WTC11 (cell line): ENCODE results near the gene WSCD2. TPM values are rescaled to one million over a fixed set of nuclear protein-coding genes. Genes with fewer than 3 reads are reported as not detected.

ENCODE experiments used
- ATAC-seq: fragments of 200-7000 bp; cut with Tn5 transposase; 2 replicates; pipeline ENCODE4 v1.10.0; 2021; ENCODE audit warnings: mild to moderate bottlenecking, moderate library complexity
- CTCF ChIA-PET: fragments of 300-600 bp; sonication (Branson Sonifier 250); formaldehyde crosslinking; loops from one replicate; lab custom pipeline; 2021; ENCODE audit warnings: antibody characterized with exemption; lab: Charles Lee
- POLR2A ChIA-PET: fragments of 350-600 bp; sonication (Branson Sonifier 250); formaldehyde crosslinking; loops from one replicate; lab custom pipeline; 2021; ENCODE audit warnings: antibody characterized with exemption; lab: Charles Lee
- DNase-seq: peaks from one replicate; pipeline ENCODE4 v3.0.0; 2021; ENCODE audit warnings: low spot score
- H3K27ac Mint-ChIP-seq: 2 replicates; pipeline ENCODE4 v1.8.0; 2021; ENCODE audit warnings: mixed read lengths
- H3K27me3 Mint-ChIP-seq: 2 replicates; pipeline ENCODE4 v1.8.0; 2021; ENCODE audit warnings: low read depth, mild to moderate bottlenecking, moderate library complexity, mixed read lengths
- H3K36me3 Mint-ChIP-seq: 2 replicates; pipeline ENCODE4 v1.8.0; 2021; ENCODE audit warnings: mixed read lengths
- H3K4me1 Mint-ChIP-seq: 2 replicates; pipeline ENCODE4 v1.8.0; 2022; ENCODE audit warnings: mixed read lengths
- H3K4me3 Mint-ChIP-seq: 2 replicates; pipeline ENCODE4 v1.8.0; 2021; ENCODE audit warnings: mild to moderate bottlenecking, moderate library complexity, mixed read lengths
- H3K9me3 Mint-ChIP-seq: 2 replicates; pipeline ENCODE4 v1.8.0; 2021; ENCODE audit warnings: mixed read lengths
- ARID4B ChIP-seq: sonication (generic); formaldehyde crosslinking; IDR thresholded peaks from 2 replicates; pipeline ENCODE4 v1.8.0; 2023; ENCODE audit warnings: missing genetic modification reagents, mild to moderate bottlenecking, borderline replicate concordance
- ATF1 ChIP-seq: sonication (generic); formaldehyde crosslinking; IDR thresholded peaks from 2 replicates; pipeline ENCODE4 v1.8.1; 2023; ENCODE audit warnings: mild to moderate bottlenecking, moderate library complexity, missing genetic modification reagents
- CREB1 ChIP-seq: sonication (generic); formaldehyde crosslinking; IDR thresholded peaks from 2 replicates; pipeline ENCODE4 v1.8.0; 2023; ENCODE audit warnings: mild to moderate bottlenecking, missing genetic modification reagents
- ELF4 ChIP-seq: sonication (generic); formaldehyde crosslinking; IDR thresholded peaks from 2 replicates; pipeline ENCODE4 v1.8.1; 2022; ENCODE audit warnings: low read depth, mild to moderate bottlenecking, moderate library complexity, missing genetic modification reagents
- FOXP4 ChIP-seq: sonication (generic); formaldehyde crosslinking; IDR thresholded peaks from 2 replicates; pipeline ENCODE4 v1.8.0; 2022; ENCODE audit warnings: mild to moderate bottlenecking, missing genetic modification reagents
- GTF2I ChIP-seq: fragments of 250-450 bp; sonication (Bioruptor Pico); conservative IDR thresholded peaks from 2 replicates; pipeline ENCODE4 v1.4.0; 2021; ENCODE audit warnings: mild to moderate bottlenecking
- KAT7 ChIP-seq: sonication (generic); formaldehyde crosslinking; IDR thresholded peaks from 2 replicates; pipeline ENCODE4 v1.8.1; 2023; ENCODE audit warnings: missing genetic modification reagents, mild to moderate bottlenecking, borderline replicate concordance
- NR1H2 ChIP-seq: sonication (generic); formaldehyde crosslinking; IDR thresholded peaks from 2 replicates; pipeline ENCODE4 v1.9.0; 2021; ENCODE audit warnings: mild to moderate bottlenecking, moderate library complexity, missing genetic modification reagents
- NR3C1 ChIP-seq: sonication (generic); formaldehyde crosslinking; conservative IDR thresholded peaks from 2 replicates; pipeline ENCODE4 v1.8.1; 2023; ENCODE audit warnings: low read depth, mild to moderate bottlenecking, missing genetic modification reagents
- TEAD1 ChIP-seq: sonication (generic); formaldehyde crosslinking; IDR thresholded peaks from 2 replicates; pipeline ENCODE4 v1.8.0; 2022; ENCODE audit warnings: mild to moderate bottlenecking, missing genetic modification reagents
- USF2 ChIP-seq: sonication (generic); formaldehyde crosslinking; IDR thresholded peaks from 2 replicates; pipeline ENCODE4 v1.8.1; 2023; ENCODE audit warnings: mild to moderate bottlenecking, missing genetic modification reagents, moderate library complexity
- ZNF671 ChIP-seq: fragments of 250-450 bp; sonication (Bioruptor Pico); IDR thresholded peaks from 2 replicates; pipeline ENCODE4 v1.8.0; 2021; ENCODE audit warnings: mild to moderate bottlenecking
- total RNA-seq: library from RNA; stranded (reverse); gene quantifications from 3 replicates; pipeline ENCODE4 v1.2.3, GENCODE V29; 2021
- TF ChIP-seq, protein P1 (sequence below): sonication (generic); formaldehyde crosslinking; IDR thresholded peaks from 2 replicates; pipeline ENCODE4 v1.8.1; 2022; ENCODE audit warnings: mild to moderate bottlenecking, missing genetic modification reagents, moderate library complexity, borderline replicate concordance
- TF ChIP-seq, protein P2 (sequence below): sonication (generic); formaldehyde crosslinking; conservative IDR thresholded peaks from 2 replicates; pipeline ENCODE4 v1.8.1; 2023; ENCODE audit warnings: mild to moderate bottlenecking, low read depth, missing genetic modification reagents, moderate library complexity

The WSCD2 gene
- total RNA-seq, 1 experiment from 2014 or later: 1.1 TPM

DNA sequence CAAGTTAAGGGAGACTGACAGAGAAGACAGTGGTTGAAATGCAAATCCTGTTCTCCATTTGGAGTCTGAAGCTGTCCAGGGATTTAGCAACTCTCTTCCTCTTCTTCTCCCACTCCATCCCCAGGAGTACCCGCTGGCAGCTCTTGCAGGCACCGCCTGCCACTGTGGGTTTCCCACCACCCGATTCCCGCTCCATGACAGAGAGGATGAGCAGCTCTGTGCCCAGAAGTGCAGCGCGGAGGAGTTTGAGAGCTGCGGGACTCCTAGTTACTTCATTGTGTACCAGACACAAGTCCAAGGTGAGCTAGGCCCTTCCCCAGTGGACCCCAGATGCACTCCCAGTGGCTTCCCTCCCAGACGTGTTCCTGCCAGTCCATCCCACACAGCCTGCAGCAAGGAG lies 97.8 kb downstream of the WSCD2 start (continued):
- TF ChIP-seq FOXP4 (CRISPR knock-in tag) (no peak), TEAD1 (CRISPR knock-in tag) (no peak), KAT7 (CRISPR knock-in tag) (no peak), NR3C1 (CRISPR knock-in tag) (no peak)

GRCh38 chr12:108228746-108229145 lies 99.7 kb downstream of the WSCD2 start:
- TF ChIP-seq GTF2I (CRISPR knock-in tag) (no peak), ZNF671 (no peak)
- TF ChIP-seq, all 79 proteins: peak for 0
- Mint-ChIP-seq H3K36me3 (no peaks in the 10 kb centered on the region), H3K4me1 (peaks cover 14% of the 10 kb centered on the region), H3K27me3 (no peaks in the 10 kb centered on the region; the same call in 1 of the 2 replicates), H3K9me3 (peaks cover 3% of the 10 kb centered on the region; the same call in 1 of the 2 replicates), H3K4me3 (no peak overlapping the region), H3K27ac (no peak overlapping the region)
- CTCF ChIA-PET: interaction anchor here (1.3 kb wide), 1 partner anchor 9 kb away, joined by 4 read pairs; no protein-coding TSS in a partner anchor
- POLR2A ChIA-PET: no interaction called here
- ATAC-seq (no peak), DNase-seq (no peak)

- ChIA-PET POLR2A (no interaction called here), CTCF (interaction anchor here (0.8 to 1.6 kb wide), 14 partner anchors 9 to 281 kb away, joined by 3 to 5 read pairs (median 3); no protein-coding TSS in a partner anchor)
- no peak overlapping the region for H3K27ac Mint-ChIP-seq
- TF ChIP-seq ARID4B: no peak
- no peak for TF ChIP-seq NR1H2 (CRISPR knock-in tag)
- TF ChIP-seq, protein P1, sequence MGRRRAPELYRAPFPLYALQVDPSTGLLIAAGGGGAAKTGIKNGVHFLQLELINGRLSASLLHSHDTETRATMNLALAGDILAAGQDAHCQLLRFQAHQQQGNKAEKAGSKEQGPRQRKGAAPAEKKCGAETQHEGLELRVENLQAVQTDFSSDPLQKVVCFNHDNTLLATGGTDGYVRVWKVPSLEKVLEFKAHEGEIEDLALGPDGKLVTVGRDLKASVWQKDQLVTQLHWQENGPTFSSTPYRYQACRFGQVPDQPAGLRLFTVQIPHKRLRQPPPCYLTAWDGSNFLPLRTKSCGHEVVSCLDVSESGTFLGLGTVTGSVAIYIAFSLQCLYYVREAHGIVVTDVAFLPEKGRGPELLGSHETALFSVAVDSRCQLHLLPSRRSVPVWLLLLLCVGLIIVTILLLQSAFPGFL (CRISPR knock-in tag): no peak
- TF ChIP-seq ATF1 (CRISPR knock-in tag): no peak
- no peak for TF ChIP-seq KAT7 (CRISPR knock-in tag)
- no peak for TF ChIP-seq USF2 (CRISPR knock-in tag)
- TF ChIP-seq, protein P2, sequence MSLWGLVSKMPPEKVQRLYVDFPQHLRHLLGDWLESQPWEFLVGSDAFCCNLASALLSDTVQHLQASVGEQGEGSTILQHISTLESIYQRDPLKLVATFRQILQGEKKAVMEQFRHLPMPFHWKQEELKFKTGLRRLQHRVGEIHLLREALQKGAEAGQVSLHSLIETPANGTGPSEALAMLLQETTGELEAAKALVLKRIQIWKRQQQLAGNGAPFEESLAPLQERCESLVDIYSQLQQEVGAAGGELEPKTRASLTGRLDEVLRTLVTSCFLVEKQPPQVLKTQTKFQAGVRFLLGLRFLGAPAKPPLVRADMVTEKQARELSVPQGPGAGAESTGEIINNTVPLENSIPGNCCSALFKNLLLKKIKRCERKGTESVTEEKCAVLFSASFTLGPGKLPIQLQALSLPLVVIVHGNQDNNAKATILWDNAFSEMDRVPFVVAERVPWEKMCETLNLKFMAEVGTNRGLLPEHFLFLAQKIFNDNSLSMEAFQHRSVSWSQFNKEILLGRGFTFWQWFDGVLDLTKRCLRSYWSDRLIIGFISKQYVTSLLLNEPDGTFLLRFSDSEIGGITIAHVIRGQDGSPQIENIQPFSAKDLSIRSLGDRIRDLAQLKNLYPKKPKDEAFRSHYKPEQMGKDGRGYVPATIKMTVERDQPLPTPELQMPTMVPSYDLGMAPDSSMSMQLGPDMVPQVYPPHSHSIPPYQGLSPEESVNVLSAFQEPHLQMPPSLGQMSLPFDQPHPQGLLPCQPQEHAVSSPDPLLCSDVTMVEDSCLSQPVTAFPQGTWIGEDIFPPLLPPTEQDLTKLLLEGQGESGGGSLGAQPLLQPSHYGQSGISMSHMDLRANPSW (CRISPR knock-in tag): no peak
- no peak for TF ChIP-seq ELF4 (CRISPR knock-in tag)
- TF ChIP-seq CREB1 (CRISPR knock-in tag): no peak
- no peaks in the 10 kb centered on the region for H3K36me3 Mint-ChIP-seq
- ATAC-seq (peak; percentile 55), DNase-seq (no peak)
- H3K4me3 Mint-ChIP-seq: no peak overlapping the region
- H3K9me3 Mint-ChIP-seq: peaks cover 3% of the 10 kb centered on the region; the same call in 1 of the 2 replicates
- peaks cover 26% of the 10 kb centered on the region for H3K4me1 Mint-ChIP-seq
- H3K27me3 Mint-ChIP-seq: no peaks in the 10 kb centered on the region; the same call in 1 of the 2 replicates
Observed at GRCh38 chr12:108231109-108231905, 102.2 kb downstream of the WSCD2 start.
